ENCODE results near the gene CIROP.
A peak's percentile ranks its signal among the peaks of the same experiment; 100 is the strongest.
"Not testable (repeated sequence)": the region's sequence is repeated elsewhere in the genome, so short reads cannot be mapped to it uniquely, and the experiment has no call there.

The CIROP gene

DNA sequence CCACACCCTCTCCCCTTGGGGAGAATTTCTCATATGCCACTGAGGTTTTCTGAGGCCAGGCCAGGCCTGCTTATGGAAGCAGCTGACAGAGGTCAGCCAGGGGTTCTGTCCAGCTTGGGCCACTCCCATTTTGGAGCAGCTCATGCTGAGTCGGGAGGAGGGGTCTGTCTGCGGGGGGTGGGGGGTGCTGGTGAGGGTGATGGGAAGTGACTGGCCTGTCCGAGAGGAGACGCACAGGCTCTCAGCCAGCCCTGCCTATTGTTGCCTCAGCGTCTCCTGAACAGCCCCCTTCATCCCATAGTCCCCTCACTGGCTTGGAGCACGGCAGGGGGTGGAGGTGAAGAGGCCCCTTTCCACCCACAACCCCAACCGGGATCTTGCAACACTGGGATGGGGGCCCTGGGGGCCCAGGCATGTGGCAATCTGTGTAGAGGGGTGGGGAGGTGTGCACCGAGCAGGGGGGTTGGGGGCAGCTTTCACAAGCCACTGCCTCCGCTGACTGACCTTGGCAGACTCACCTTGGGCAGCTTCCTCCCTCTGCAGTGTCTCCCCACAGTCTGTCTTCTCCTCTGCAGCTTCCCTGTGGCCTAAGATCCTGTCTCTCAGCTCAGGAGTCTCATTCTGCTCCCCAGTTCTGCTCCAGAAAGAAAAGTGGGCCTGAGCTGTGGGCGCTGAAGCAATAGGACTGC lies 8.8 kb upstream of the CIROP start:
- no peak for DNase-seq

DNA sequence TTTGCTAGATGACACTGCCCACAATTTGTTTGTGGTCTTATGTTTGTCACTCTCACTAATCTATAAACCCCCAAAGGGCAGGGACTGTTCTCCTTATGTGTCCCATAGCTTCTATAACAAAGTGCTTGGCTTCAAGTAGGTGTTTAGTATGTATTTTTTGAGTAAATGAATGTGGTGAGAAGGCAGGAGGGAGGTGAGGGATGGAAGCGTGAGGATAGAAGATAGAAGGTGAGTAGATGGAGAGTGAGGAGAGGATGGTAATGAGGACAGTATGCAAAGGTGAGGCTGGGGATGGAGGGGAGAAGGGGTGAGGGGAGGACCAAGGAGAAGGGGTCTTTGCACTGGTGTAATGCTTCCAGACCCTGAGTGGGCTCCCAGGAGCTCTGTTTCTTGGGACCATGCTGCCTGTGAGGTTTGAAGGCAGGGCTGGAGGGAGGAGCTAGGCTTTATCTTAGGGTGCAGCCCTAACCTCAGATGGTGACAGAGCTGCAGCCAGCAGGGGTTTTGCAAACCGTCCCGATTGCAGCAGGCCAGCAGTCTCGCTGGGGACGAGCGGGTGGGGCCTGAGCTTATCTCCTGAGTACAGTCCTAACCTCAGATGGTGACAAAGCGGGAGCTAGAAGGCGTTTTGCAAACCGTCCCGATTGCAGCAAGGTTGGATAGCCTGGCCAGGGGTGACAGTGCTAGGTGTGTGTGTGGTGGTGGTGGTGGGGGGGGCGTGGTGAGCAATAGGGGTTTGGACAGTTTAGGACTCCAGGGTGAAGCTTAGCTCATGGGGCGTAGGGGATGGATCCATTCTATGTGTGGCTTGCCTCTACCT lies 7.8 kb upstream of the CIROP start:
- no peak for DNase-seq

DNA sequence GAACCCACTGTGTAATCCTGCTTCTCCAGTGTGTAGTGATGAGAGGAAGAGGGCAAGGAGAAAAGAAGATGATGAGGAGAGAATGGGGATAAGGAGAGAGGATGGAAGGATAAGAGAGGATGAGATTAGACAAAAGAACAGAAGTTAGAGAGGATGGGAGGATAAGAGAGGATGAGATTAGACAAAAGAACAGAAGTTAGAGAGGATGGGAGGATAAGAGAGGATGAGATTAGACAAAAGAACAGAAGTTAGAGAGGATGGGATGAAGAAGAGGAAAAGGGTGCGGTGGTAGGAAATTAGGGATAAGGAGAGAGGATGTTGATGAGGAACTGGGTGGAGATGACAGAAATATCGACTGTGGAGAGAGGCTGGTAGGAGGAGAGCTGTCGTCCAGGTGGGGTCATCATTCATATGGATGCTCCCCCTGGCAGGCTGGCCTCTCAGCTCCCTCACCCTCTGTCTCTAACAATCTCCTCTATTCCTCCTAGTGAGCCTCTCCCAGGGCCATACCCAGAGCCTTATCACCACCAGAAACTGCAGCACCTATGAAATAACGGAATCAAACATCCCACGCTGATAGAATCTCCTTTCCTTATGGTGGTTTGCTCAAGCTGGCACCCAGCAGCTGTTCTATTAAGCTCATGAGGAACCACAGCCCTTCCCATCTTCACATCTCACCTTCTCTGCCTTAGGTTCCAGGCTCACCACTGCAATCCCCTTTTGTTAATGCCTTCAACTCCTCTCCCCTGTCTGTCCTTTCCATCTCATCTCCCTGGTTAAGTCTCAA lies 6.0 kb upstream of the CIROP start:
- DNase-seq = no peak

DNA sequence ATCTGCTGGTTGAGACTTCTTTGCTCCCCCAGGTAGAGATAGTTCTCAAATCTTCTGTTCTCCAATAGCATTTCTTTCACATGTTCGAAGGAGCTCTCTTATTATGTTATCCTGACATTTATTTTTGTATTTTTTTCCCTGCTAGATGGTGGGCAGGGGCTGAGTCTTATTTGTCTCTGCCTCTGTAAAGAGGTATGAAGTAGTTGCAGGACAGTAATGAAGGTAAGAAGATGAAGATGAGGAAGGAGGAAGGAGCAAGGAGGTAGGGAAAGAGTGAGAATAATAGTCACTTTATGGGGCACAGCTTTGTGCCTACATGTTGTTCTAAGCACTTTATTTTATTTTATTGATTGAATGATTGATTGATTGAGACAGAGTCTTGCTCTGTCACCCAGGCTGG lies 5.0 kb upstream of the CIROP start:
- DNase-seq = no peak

- DNase-seq = not testable (repeated sequence)
Measured at GRCh38 chr14:23108169-23108568, 3.4 kb upstream of the CIROP start.

DNA sequence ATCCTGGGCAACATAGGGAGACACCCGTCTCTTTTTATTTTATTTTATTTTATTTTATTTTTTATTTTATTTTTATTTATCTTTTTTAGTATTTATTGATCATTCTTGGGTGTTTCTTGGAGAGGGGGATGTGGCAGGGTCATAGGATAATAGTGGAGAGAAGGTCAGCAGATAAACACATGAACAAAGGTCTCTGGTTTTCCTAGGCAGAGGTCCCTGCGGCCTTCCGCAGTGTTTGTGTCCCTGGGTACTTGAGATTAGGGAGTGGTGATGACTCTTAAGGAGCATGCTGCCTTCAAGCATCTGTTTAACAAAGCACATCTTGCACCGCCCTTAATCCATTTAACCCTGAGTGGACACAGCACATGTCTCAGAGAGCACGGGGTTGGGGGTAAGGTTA lies 2.8 kb upstream of the CIROP start:
- DNase-seq = not testable (repeated sequence)

- DNase-seq = no peak
Measured at GRCh38 chr14:23106747-23107045, 1.9 kb upstream of the CIROP start.

DNA sequence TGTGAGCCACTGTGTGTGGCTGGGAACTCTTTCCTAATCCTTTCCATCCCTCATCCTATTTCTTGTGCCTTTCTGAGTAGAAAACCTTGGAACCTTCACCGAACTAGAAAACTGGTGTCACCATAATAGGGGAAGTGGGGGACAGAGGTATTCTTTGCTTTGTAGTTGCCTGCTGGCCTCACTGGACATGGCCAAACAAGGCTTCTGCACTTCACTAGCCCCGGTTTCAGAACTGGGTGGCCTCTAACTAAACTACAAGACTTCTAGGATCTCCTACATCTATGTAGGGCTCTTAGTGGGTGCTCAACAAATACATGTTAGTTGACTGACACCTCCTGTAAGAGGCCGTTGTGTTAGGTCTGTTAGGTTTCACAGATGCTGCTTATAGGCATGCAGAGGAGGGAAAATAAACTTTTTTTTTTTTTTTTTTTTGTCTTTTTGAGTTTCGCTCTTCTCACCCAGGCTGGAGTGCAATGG lies 597 bp upstream of the CIROP start:
- DNase-seq = no peak

DNA sequence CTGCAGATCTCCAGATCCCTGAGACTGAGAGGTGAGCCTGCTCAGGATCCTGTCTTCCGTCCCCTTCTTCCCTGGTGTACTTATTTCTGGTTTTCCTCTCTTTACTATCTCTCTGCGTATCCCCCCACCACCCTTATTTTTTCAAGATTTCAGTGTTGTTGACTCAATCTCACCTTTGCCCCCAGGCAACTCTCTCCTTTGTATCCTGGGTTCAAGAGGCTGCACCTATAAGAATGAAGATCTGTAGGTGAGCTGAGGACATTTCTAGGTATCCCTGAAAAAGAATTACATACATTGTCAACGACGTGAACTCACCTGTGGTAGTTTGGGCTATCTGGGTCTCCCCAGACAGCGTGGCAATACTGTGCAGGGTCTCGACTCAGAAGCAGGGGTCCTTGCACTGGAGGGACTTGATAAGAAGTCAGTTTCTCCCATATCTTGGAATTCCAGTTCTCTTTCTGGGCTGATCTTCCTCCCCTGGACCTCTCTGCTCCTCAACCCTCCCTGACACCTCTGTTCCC lies 659 bp downstream of the CIROP start:
- DNase-seq = no peak

DNA sequence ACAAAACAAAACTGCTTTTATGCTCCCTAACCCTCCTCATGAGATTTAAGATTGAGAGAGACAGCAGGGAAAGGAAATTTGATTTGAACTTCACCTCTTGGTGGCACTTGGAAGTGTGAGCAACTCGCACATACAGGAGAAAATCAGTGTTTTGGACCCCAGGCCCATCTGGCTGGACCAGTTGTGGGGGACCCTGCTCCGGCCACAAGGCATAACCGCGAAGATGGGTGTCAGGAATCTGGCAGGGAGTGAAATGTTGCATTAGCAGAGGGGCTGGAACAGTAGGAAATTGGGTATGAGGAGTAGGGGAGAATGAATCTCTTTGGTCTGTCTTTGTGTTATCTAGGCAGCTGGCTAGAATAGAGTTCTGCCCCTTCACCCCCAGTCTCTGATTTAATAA lies 1.2 kb downstream of the CIROP start:
- no peak for DNase-seq

DNA sequence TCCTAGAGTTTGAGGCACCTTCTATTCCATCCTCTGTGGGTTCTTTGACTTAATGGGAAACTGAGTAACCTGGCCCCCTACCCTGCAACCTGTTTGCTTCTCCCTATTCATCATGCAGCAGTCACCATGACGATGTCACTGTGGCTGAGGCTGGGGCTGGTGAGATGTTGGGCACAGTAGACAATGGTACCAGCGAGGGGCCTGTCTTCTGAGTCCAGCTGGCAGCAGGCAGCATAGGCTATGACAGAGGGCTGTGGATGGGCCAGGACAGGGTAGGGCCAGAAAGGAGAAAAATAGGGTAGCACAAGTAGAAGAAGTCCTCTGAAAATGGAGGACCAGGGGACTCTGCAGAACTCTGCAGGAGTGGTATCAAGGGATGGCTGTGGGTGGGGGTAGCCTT lies 2.0 kb downstream of the CIROP start:
- no peak for DNase-seq

DNA sequence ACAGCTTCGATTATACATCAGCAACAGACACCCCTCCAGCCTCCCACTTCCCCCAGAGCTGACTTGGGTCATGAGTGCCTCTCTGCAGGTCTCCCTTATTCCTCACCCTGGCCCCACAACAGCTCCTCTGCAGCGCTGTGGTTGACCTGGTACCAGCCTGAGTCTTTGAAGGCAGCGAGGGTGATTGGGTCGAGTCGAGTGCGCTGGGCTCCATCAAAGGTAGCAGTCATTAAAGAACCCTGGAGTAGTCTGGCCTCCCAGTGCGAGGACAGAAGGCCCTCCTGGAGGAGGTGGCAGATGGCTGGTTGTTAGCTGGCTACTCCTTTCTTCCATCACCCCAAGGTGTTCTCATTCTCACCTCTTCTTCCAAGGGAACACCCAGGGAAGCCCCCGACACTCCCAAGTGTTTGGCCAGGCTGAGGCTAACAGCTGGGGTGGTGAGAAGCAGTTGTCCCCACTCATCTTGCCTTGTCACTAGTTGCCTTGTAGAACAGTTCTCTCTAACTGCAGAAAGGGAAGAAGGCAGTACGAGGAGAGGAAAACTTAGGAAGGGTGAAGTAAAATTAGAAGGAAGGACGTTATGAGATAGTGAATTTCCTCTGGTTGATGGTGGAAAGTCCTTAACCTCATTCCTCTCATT lies 2.7 kb downstream of the CIROP start:
- no peak for DNase-seq

DNA sequence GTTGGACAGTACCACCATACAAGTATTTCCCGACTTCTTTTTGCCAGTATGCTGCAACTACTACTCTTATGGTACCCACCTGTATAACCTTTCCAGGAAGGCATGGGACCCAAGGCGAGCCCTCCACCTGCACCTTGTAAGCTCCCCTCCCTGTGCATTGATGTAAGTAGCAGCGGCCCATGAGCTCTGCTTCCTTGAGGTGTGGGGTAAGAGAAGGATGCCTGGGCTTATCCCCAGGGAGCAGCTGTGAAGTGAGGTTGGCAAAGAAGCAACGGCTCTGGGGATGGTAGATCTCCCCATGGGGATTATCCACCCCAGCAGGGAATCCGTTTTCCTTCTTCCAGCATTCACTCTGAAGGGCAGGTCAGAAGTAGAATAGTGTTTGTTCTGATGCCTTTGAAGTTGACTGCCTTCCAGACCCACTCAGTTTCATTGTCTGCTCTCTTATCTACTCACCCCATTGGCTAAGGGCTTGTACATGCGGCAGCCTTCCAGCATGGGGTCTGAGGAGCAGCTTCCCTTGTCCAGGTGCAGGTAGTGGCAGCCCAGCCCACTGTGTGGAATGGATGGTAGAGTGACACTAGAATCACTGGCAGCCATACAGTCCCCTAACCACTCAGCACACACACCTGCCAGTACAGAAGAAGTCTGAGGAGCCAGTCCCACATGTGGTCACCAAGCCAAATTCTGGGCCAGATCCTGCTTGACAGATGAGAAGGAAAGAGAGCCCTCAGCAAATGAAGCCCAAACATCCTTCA lies 3.4 kb downstream of the CIROP start:
- DNase-seq = no peak

DNA sequence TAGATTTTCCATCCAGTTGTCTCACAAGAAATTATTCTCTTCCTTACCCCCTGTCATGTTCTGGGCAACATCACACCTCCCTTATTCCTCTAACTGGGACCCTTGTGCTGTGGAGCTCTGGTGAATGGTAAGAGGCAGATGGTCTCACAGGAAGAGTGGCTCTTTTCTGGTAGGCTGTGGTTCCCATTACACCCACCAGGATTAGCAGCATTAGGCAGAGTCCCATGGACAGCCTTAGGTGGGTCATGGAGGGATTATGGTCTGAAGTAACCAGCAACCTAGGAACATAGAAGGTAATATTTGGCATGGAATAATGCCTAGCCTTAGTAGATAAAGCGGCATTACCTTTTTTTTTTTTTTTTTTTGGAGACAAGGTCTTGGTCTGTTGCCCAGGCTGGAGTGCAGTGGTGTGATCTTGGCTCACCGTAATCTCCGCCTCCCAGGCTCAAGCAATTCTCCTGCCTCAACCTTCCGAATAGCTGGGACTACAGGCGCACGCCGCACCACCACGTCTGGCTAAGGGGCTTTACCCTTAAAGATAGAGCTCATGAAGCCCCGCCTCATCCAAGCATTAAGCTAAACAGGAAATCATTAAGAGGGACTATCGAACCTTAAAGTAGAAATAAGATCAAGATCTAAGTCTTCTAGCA lies 5.5 kb downstream of the CIROP start:
- no peak for DNase-seq

DNA sequence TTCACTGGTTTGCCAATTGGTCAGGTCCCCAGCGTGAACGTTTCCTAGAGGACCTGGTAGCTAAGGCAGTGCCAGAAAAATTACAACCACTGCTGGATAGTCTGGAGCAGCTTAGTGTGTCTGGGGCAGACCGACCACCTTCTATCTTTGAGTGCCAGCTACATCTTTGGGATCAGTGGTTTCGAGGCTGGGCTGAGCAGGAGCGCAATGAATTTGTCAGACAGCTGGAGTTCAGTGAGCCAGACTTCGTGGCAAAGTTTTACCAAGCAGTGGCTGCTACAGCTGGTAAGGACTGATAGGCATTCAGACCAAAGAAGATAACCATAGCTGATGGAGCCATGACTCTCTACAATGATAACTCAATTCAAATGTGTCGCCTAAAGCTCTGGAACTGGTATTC lies 7.0 kb downstream of the CIROP start:
- no peak for DNase-seq

GRCh38 chr14:23095196-23096108 lies 9.3 kb downstream of the CIROP start, which contains the start of gene C14orf119:
TSS of gene C14orf119 (plus strand) at chr14:23095505. CDS start at chr14:23097659, 2,154 bp downstream.
- peak; percentile 93 for DNase-seq

DNA sequence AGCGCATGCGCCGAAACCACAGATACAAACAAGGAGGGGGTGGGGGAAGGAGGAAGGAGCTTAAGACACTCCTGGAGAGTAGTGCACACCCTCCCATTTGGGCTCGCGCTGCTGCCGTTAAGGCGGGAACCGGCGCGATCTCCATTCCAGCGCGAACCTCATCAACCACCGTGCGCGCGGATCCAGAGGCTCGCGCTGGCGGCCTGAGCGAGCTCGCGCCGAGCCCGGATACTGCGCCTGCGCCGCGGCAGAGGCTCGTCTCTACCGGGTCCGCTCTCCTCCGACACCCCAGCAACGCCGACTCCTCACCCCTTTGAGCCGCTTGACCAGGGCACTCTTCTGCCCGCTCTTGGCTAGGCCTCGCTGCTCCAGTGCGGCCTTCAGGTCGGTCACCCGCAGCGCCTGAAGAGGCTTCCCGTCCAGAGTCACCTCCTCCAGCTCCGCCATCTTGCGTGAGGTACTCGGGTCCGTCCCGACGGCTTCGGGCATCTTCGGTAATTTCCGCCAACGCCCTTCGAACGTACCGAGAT lies 10.1 kb downstream of the CIROP start, which contains the start of gene ACIN1:
Gene ACIN1, minus strand, starts transcription at position 471 of the 530 bp plus-strand sequence. Its CDS starts 24 bp downstream, at position 447.
- DNase-seq = peak; percentile 99

- no peak for DNase-seq
Measured at GRCh38 chr14:23093991-23094665, 10.7 kb downstream of the CIROP start.

GRCh38 chr14:23093526-23093925 lies 11.3 kb downstream of the CIROP start:
- no peak for DNase-seq
